Activated B cell treated with CpG ODN at 0.5 μM for 24 hours (primary cell): ENCODE data around the gene LBH. TPM values are rescaled to one million over a fixed set of nuclear protein-coding genes. Genes with fewer than 3 reads are reported as not detected.

Source experiments
- ATAC-seq: fragments of 200-7000 bp; cut with Tn5 transposase; one replicate; pipeline ENCODE4 v1.10.0; 2021; ENCODE audit warnings: low read depth, mild to moderate bottlenecking, moderate library complexity
- CTCF ChIA-PET: fragments of 350-600 bp; sonication (Branson Sonifier 250); formaldehyde crosslinking; loops from one replicate; lab custom pipeline; 2021; ENCODE audit warnings: antibody characterized with exemption; lab: Charles Lee
- POLR2A ChIA-PET: fragments of 350-600 bp; sonication (Branson Sonifier 250); formaldehyde crosslinking; loops from one replicate; lab custom pipeline; 2021; ENCODE audit warnings: antibody characterized with exemption; lab: Charles Lee
- DNase-seq: peaks from one replicate; pipeline ENCODE4 v3.0.0; 2022
- H3K27ac Mint-ChIP-seq: one replicate; pipeline ENCODE4 v1.8.0; 2020; ENCODE audit warnings: mixed read lengths
- H3K27me3 Mint-ChIP-seq: one replicate; pipeline ENCODE4 v1.8.0; 2021; ENCODE audit warnings: mixed read lengths
- H3K36me3 Mint-ChIP-seq: one replicate; pipeline ENCODE4 v1.8.0; 2021; ENCODE audit warnings: low read depth, mixed read lengths
- H3K4me1 Mint-ChIP-seq: one replicate; pipeline ENCODE4 v1.8.0; 2021; ENCODE audit warnings: mixed read lengths
- H3K4me3 Mint-ChIP-seq: one replicate; pipeline ENCODE4 v1.8.0; 2020; ENCODE audit warnings: mild to moderate bottlenecking, mixed read lengths
- H3K9me3 Mint-ChIP-seq: one replicate; pipeline ENCODE4 v1.8.0; 2020; ENCODE audit warnings: mixed read lengths
- CTCF ChIP-seq: fragments of 200-600 bp; IDR thresholded peaks from one replicate; pipeline ENCODE4 v1.8.0; 2022; ENCODE audit warnings: antibody characterized with exemption, mild to moderate bottlenecking
- intact Hi-C: fragments of 100-400 bp; cut with micrococcal nuclease; formaldehyde crosslinking; loops from one replicate; pipeline ENCODE4 v1.15.1; 2024
- total RNA-seq: library from RNA; stranded (reverse); gene quantifications from 2 replicates; pipeline ENCODE4 v1.2.3, GENCODE V29; 2022

LBH gene
- total RNA-seq, 1 donor from 2014 or later, result 131 TPM

- CTCF ChIA-PET, result interaction anchor here (0.8 to 3.5 kb wide), 18 partner anchors 9 to 472 kb away, joined by 3 to 15 read pairs (median 6); no protein-coding TSS in a partner anchor
- peak; percentile 60 for DNase-seq
- Mint-ChIP-seq H3K4me3 (peak overlapping the region; percentile 21), H3K9me3 (no peaks in the 10 kb centered on the region), H3K4me1 (peaks cover 92% of the 10 kb centered on the region), H3K36me3 (peaks cover 82% of the 10 kb centered on the region), H3K27ac (peak overlapping the region; percentile 94), H3K27me3 (no peaks in the 10 kb centered on the region)
- intact Hi-C loops, result loop anchor here (2.0 to 10.0 kb wide), 2 partner anchors 13 to 235 kb away; no protein-coding TSS in a partner anchor
- peak; percentile 71 for ATAC-seq
- TF ChIP-seq CTCF, result peak; percentile 44
- POLR2A ChIA-PET, result interaction anchor here (0.6 to 2.3 kb wide), 9 partner anchors 8 to 97 kb away, joined by 3 to 10 read pairs (median 3); no protein-coding TSS in a partner anchor
These were observed 8.1 kb downstream of the LBH start for GRCh38 chr2:30239308-30239985.

DNA sequence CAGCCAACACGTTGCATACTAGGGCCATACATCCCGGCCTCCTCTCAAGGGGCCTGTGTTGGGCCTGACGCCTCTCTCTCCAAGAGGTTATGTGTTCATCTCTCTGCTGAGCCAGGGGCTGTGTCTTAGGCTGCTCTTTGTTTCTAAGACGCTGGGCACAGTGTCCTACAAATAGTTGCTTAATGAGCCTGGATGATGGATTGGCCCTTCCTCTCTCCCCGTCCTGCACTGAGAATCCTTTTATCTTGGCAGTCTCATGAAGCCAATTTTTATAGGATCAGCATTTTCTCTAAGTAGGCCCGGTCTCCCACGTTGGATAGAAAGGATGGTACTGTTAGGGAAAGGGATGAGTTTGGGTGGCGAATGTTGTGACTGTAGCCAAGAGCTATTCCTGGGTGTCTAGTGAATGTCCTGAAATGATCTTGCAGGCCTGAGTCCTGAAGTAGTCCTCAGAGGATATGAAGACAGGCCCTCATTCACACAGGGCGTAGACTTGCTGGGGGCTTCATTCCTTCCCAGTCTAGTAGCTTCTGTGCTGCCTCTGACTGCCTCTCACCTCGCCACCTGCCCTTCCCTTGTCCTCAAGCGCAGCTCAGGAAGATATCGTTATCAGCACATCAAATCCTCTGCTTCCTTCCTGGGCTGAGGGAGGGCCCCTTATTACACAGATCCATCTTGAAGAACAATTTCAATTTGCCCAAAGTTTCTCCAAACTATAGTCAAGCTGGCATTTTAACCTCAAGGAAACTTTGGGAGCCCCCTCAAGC, 8.8 kb downstream of the LBH start:
- intact Hi-C loops, result loop anchor here (2.0 to 10.0 kb wide), 2 partner anchors 13 to 235 kb away; no protein-coding TSS in a partner anchor
- peaks cover 89% of the 10 kb centered on the region for H3K4me1 Mint-ChIP-seq
- ChIA-PET POLR2A (interaction anchor here (1.0 to 2.3 kb wide), 8 partner anchors 8 to 96 kb away, joined by 3 to 10 read pairs (median 3); no protein-coding TSS in a partner anchor), CTCF (interaction anchor here (0.8 to 3.5 kb wide), 14 partner anchors 8 to 472 kb away, joined by 3 to 15 read pairs (median 6); no protein-coding TSS in a partner anchor)
- peaks cover 79% of the 10 kb centered on the region for H3K36me3 Mint-ChIP-seq
- no peak for ATAC-seq
- DNase-seq, result no peak
- H3K27ac Mint-ChIP-seq, result peak overlapping the region; percentile 94
- no peaks in the 10 kb centered on the region for H3K27me3 Mint-ChIP-seq
- H3K9me3 Mint-ChIP-seq, result no peaks in the 10 kb centered on the region
- TF ChIP-seq CTCF, result no peak
- no peak overlapping the region for H3K4me3 Mint-ChIP-seq

- Mint-ChIP-seq H3K27me3 (no peaks in the 10 kb centered on the region), H3K4me3 (no peak overlapping the region), H3K27ac (peak overlapping the region; percentile 67), H3K9me3 (no peaks in the 10 kb centered on the region), H3K36me3 (peaks cover 79% of the 10 kb centered on the region), H3K4me1 (peaks cover 85% of the 10 kb centered on the region)
- ATAC-seq (no peak), DNase-seq (no peak)
- intact Hi-C loops, result no loop called here
- POLR2A ChIA-PET, result interaction anchor here (0.6 to 2.0 kb wide), 5 partner anchors 9 to 33 kb away, joined by 3 to 8 read pairs (median 5); partner anchors contain the start of gene LBH
- no peak for TF ChIP-seq CTCF
- CTCF ChIA-PET, result interaction anchor here (1.1 to 1.3 kb wide), 2 partner anchors 33 to 40 kb away, joined by 3 read pairs; no protein-coding TSS in a partner anchor
These were observed 11.9 kb downstream of the LBH start for GRCh38 chr2:30243231-30243630.

- CTCF ChIA-PET, result interaction anchor here (0.9 kb wide), 1 partner anchor 99 kb away, joined by 3 read pairs; no protein-coding TSS in a partner anchor
- peaks cover 85% of the 10 kb centered on the region for H3K4me1 Mint-ChIP-seq
- H3K27ac Mint-ChIP-seq, result peak overlapping the region; percentile 12
- H3K4me3 Mint-ChIP-seq, result no peak overlapping the region
- H3K27me3 Mint-ChIP-seq, result no peaks in the 10 kb centered on the region
- peaks cover 74% of the 10 kb centered on the region for H3K36me3 Mint-ChIP-seq
- TF ChIP-seq CTCF, result no peak
- no peaks in the 10 kb centered on the region for H3K9me3 Mint-ChIP-seq
- POLR2A ChIA-PET, result interaction anchor here (1.0 to 2.0 kb wide), 4 partner anchors 11 to 53 kb away, joined by 3 to 12 read pairs (median 6); no protein-coding TSS in a partner anchor
- intact Hi-C loops, result no loop called here
- ATAC-seq, result no peak
- no peak for DNase-seq
These were observed 14.0 kb downstream of the LBH start for GRCh38 chr2:30245364-30245763.
